Activated gamma-delta T cell (primary cell): ENCODE data around the gene TRPC4.
"Not testable (repeated sequence)": the region's sequence is repeated elsewhere in the genome, so short reads cannot be mapped to it uniquely, and the experiment has no call there.

Experiments
- DNase-seq: peaks from one replicate; lab custom pipeline; 2025; lab: John Stamatoyannopoulos, UW

The TRPC4 gene

GRCh38 chr13:37833411-37833810 lies 36.2 kb downstream of the TRPC4 start:
- no peak for DNase-seq

- DNase-seq: no peak
Observed at GRCh38 chr13:37816276-37816675, 53.3 kb downstream of the TRPC4 start.

GRCh38 chr13:37811441-37811840 lies 58.1 kb downstream of the TRPC4 start:
- no peak for DNase-seq

- DNase-seq: no peak
Observed at GRCh38 chr13:37806666-37807065, 62.9 kb downstream of the TRPC4 start.

GRCh38 chr13:37797631-37798030 lies 71.9 kb downstream of the TRPC4 start:
- DNase-seq: no peak

GRCh38 chr13:37796795-37797194 lies 72.8 kb downstream of the TRPC4 start:
- DNase-seq: not testable (repeated sequence)

- no peak for DNase-seq
Observed at GRCh38 chr13:37795326-37795725, 74.2 kb downstream of the TRPC4 start.

GRCh38 chr13:37791699-37792098 lies 77.9 kb downstream of the TRPC4 start:
- DNase-seq: no peak

- DNase-seq: no peak
Observed at GRCh38 chr13:37788346-37788745, 81.2 kb downstream of the TRPC4 start.

GRCh38 chr13:37777676-37778075 lies 91.9 kb downstream of the TRPC4 start:
- DNase-seq: no peak

- no peak for DNase-seq
Observed at GRCh38 chr13:37775871-37776270, 93.7 kb downstream of the TRPC4 start.

GRCh38 chr13:37772644-37773043 lies 96.9 kb downstream of the TRPC4 start:
- DNase-seq: no peak

GRCh38 chr13:37769545-37769944 lies 100.0 kb downstream of the TRPC4 start:
- DNase-seq: no peak

GRCh38 chr13:37769078-37769477 lies 100.5 kb downstream of the TRPC4 start:
- no peak for DNase-seq

GRCh38 chr13:37766502-37766901 lies 103.1 kb downstream of the TRPC4 start:
- no peak for DNase-seq

- DNase-seq: no peak
Observed at GRCh38 chr13:37755349-37755748, 114.2 kb downstream of the TRPC4 start.

- no peak for DNase-seq
Observed at GRCh38 chr13:37753776-37754175, 115.8 kb downstream of the TRPC4 start.

GRCh38 chr13:37752146-37752545 lies 117.4 kb downstream of the TRPC4 start:
- DNase-seq: no peak

- no peak for DNase-seq
Observed at GRCh38 chr13:37751025-37751424, 118.5 kb downstream of the TRPC4 start.

GRCh38 chr13:37748913-37749312 lies 120.7 kb downstream of the TRPC4 start:
- DNase-seq: no peak

- no peak for DNase-seq
Observed at GRCh38 chr13:37747071-37747612, 122.4 kb downstream of the TRPC4 start.

- DNase-seq: no peak
Observed at GRCh38 chr13:37741536-37741935, 128.0 kb downstream of the TRPC4 start.

GRCh38 chr13:37736045-37736444 lies 133.5 kb downstream of the TRPC4 start:
- no peak for DNase-seq

GRCh38 chr13:37735293-37735692 lies 134.3 kb downstream of the TRPC4 start:
- DNase-seq: no peak

- DNase-seq: no peak
Observed at GRCh38 chr13:37729876-37730275, 139.7 kb downstream of the TRPC4 start.
